ENCODE measurements around the gene PCDH1. TPM values are rescaled to one million over a fixed set of nuclear protein-coding genes. Genes with fewer than 3 reads are reported as not detected.

PCDH1 gene
- total RNA-seq, 6 experiments from 2014 or later = 20.8 to 44.1 (median 29.4) TPM

DNA sequence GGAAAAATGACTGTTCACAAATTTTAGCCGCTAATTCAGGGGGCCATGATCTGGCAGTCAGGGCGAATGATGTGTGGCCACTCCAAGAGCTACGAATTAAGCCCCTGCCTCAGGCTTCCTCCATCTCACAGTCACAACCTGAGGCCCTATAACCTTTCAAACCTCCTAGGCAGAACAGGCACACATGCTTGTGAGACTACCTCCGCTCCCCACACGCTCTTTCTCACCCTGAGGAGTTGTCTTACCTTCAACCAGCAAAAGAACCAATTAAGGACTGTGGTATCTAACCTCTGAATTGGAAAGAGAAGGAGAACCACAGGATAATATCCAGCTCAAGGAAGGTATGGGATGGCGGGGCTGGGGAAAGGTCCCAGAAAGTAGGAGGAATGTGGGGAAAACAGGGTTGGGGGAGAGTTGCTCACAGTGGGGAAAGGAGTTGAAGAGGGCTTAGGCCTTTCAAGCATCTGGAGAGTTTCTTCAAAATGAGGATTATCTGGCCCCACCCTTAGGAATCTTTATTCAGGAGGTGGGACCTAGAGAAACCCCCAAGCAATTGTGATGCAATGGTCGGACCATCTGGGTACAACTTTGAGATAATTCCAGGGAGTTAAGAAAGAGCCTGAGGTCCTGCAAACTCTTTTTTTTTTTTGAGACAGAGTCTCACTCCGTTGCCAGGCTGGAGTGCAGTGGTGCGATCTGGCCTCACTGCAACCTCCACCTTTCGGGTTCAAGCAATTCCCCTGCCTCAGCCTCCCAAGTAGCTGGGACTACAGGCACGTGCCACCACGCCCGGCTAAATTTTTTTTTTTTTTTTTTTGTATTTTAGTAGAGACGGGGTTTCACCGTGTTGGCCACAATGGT is 5.5 kb downstream of the PCDH1 start:
- H3K9me3 ChIP-seq = no peaks in the 10 kb centered on the region
- no peaks in the 10 kb centered on the region for H3K27me3 ChIP-seq
- H3K4me1 ChIP-seq = peaks cover 0 to 28% (median 4%) of the 10 kb centered on the region in 4 donors
- peaks cover 0 to 12% (median 3%) of the 10 kb centered on the region in 4 donors for H3K36me3 ChIP-seq
- TF ChIP-seq POLR2A (IDR thresholded peaks at IDR 0.05) = no peak
- no peak for TF ChIP-seq CTCF (IDR thresholded peaks at IDR 0.05)
- no peak overlapping the region for H3K27ac ChIP-seq
- no peak overlapping the region for H3K4me3 ChIP-seq
- ATAC-seq (no peak), DNase-seq (peak in 1 of 3 donors; percentile 3)
- intact Hi-C loops (cut with DNase I) = no loop called here
- WGBS (ENCODE audit: insufficient coverage, low coverage, low lambda C conversion rate, missing lambda C conversion rate) = 89% methylated on average over 6 of the region's 15 CpGs

DNA sequence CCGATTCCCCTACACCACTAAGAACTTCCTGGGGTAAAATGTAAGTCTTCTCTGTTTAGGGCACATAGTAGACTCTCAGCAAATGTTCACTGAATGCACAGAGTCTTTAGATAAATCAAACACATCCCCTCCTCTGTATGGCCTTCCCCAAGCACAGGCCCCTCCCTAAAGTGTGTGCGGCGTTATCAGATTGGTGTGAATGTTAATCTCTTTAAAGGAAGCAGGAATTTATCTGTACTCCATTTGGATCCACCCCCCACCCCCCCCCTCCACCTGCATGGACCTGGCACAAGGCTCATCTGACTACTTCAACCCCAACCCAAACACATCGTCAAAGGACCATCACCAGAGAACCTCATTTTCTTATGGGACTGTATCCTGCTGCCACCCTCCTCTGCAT is 6.3 kb downstream of the PCDH1 start:
- Histone ChIP-seq H3K27me3 (no peaks in the 10 kb centered on the region), H3K4me1 (peaks cover 0 to 34% (median 6%) of the 10 kb centered on the region in 4 donors), H3K9me3 (no peaks in the 10 kb centered on the region), H3K4me3 (no peak overlapping the region), H3K36me3 (peaks cover 0 to 14% (median 3%) of the 10 kb centered on the region in 4 donors), H3K27ac (no peak overlapping the region)
- WGBS (ENCODE audit: insufficient coverage, low coverage, low lambda C conversion rate, missing lambda C conversion rate) = 86% methylated on average over 4 of the region's 4 CpGs
- no peak for TF ChIP-seq POLR2A (IDR thresholded peaks at IDR 0.05)
- TF ChIP-seq CTCF (IDR thresholded peaks at IDR 0.05) = no peak
- DNase-seq (no peak), ATAC-seq (no peak)
- intact Hi-C loops (cut with DNase I) = no loop called here

GRCh38 chr5:141870871-141871270 is 7.3 kb downstream of the PCDH1 start:
- TF ChIP-seq POLR2A (IDR thresholded peaks at IDR 0.05) = no peak
- no peak for TF ChIP-seq CTCF (IDR thresholded peaks at IDR 0.05)
- Histone ChIP-seq H3K27me3 (no peaks in the 10 kb centered on the region), H3K9me3 (no peaks in the 10 kb centered on the region), H3K36me3 (peaks cover 0 to 14% (median 5%) of the 10 kb centered on the region in 4 donors), H3K4me1 (peaks cover 0 to 34% (median 6%) of the 10 kb centered on the region in 4 donors), H3K27ac (no peak overlapping the region), H3K4me3 (no peak overlapping the region)
- intact Hi-C loops (cut with DNase I) = no loop called here
- DNase-seq (peak in 1 of 3 donors; percentile 23), ATAC-seq (no peak)
- 77% methylated on average over 4 of the region's 4 CpGs for WGBS (ENCODE audit: insufficient coverage, low coverage, low lambda C conversion rate, missing lambda C conversion rate)

DNA sequence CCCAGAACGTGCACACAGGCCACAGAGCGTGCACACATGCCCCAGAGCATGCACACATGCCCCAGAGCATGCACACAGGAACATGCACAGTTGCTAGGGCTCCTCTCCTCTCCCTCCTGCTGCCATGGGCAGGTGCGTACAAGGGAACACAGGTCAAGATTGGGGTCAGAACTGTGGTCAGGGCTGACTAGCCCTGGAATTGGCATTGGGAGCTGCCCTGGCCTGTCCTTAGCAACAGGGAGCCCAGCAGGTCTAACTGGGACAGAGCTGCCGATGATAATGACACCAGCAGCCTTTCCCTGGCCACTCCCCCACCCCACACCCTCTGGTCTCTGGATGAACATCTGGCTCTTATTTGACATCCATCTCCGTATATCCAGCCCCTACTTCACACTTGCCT is 8.0 kb downstream of the PCDH1 start:
- WGBS (ENCODE audit: insufficient coverage, low coverage, low lambda C conversion rate, missing lambda C conversion rate) = 70% methylated on average over 2 of the region's 5 CpGs
- intact Hi-C loops (cut with DNase I) = no loop called here
- TF ChIP-seq POLR2A (IDR thresholded peaks at IDR 0.05) (no peak), CTCF (IDR thresholded peaks at IDR 0.05) (no peak)
- Histone ChIP-seq H3K36me3 (peaks cover 0 to 14% (median 6%) of the 10 kb centered on the region in 4 donors), H3K4me1 (peaks cover 0 to 34% (median 6%) of the 10 kb centered on the region in 4 donors), H3K27me3 (no peaks in the 10 kb centered on the region), H3K27ac (no peak overlapping the region), H3K4me3 (no peak overlapping the region), H3K9me3 (no peaks in the 10 kb centered on the region)
- ATAC-seq = no peak
- DNase-seq = peak in 1 of 3 donors; percentile 50

Measured in right lobe of liver (tissue), 6 donors.